Gastrocnemius medialis (tissue), 4 donors: ENCODE results near the gene IRX3.

Experiments used
- POLR2A ChIP-seq, 2 donors: fragments of 450-650 bp; IDR thresholded peaks; one replicate each; pipeline ENCODE4 v1.6.1; 2017; ENCODE audit warnings: antibody characterized with exemption in 2 of 2, mild to moderate bottlenecking in 2 of 2, moderate library complexity in 2 of 2
- TF ChIP-seq, protein P1 (sequence below), 5 experiments: fragments of 450-650 bp in 3 of 5; fragments of 200-600 bp in 2 of 5; sonication (generic) in 2 of 5; IDR thresholded peaks in 4 of 5; conservative IDR thresholded peaks in 1 of 5; 1 replicate in 4 of 5; 2 replicates in 1 of 5; pipeline ENCODE4 v1.5.1; 2016 to 2019; ENCODE audit warnings: antibody characterized with exemption in 5 of 5, mild to moderate bottlenecking in 3 of 5, moderate library complexity in 3 of 5

DNA sequence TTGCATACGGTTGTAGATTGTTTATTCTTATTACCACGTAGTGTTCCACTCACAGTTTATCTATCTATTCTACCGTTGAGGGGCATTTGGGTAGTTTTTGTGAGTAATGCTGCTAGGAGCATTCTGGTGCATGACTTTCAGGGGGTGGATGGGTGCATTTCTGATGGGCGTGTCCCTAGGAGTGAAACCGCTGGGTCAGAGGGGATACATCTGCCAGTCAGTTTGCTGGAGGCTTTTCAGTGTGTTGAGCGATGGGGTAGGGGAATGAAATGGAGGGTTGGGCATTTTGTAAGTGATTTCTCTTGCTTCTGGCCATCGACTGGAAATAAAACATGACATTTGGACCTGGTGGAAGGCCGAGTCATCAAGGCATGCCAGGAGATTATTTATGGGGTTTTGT, 17.0 kb upstream of the IRX3 start:
- TF ChIP-seq POLR2A (IDR thresholded peaks at IDR 0.05) = no peak
- TF ChIP-seq, protein P1, sequence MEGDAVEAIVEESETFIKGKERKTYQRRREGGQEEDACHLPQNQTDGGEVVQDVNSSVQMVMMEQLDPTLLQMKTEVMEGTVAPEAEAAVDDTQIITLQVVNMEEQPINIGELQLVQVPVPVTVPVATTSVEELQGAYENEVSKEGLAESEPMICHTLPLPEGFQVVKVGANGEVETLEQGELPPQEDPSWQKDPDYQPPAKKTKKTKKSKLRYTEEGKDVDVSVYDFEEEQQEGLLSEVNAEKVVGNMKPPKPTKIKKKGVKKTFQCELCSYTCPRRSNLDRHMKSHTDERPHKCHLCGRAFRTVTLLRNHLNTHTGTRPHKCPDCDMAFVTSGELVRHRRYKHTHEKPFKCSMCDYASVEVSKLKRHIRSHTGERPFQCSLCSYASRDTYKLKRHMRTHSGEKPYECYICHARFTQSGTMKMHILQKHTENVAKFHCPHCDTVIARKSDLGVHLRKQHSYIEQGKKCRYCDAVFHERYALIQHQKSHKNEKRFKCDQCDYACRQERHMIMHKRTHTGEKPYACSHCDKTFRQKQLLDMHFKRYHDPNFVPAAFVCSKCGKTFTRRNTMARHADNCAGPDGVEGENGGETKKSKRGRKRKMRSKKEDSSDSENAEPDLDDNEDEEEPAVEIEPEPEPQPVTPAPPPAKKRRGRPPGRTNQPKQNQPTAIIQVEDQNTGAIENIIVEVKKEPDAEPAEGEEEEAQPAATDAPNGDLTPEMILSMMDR (IDR thresholded peaks at IDR 0.05 in 4 of 5, conservative IDR thresholded peaks at IDR 0.05 in 1 of 5) = no peak
